Panc1 (cell line): ENCODE data around the gene BPTF. TPM values are rescaled to one million over a fixed set of nuclear protein-coding genes. Genes with fewer than 3 reads are reported as not detected.
"Not testable (repeated sequence)": the region's sequence is repeated elsewhere in the genome, so short reads cannot be mapped to it uniquely, and the experiment has no call there.

Experiments
- ATAC-seq: fragments of 200-7000 bp; cut with Tn5 transposase; 2 replicates; pipeline ENCODE4 v1.9.1; 2020; ENCODE audit warnings: mild to moderate bottlenecking, moderate library complexity
- BruUV-seq: library from RNA; stranded (reverse); fragments of 400-500 nt; replicated peaks from 2 replicates; lab custom pipeline; 2021; lab: Mats Ljungman, UMichigan
- CTCF ChIA-PET: fragments of 300-600 bp; sonication (Branson Sonifier 250); formaldehyde crosslinking; loops from one replicate; lab custom pipeline; 2022; ENCODE audit warnings: antibody characterized with exemption; lab: Charles Lee
- POLR2A ChIA-PET: fragments of 300-600 bp; sonication (Branson Sonifier 250); formaldehyde crosslinking; loops from one replicate; lab custom pipeline; 2022; ENCODE audit warnings: antibody characterized with exemption; lab: Charles Lee
- DNase-seq: peaks from one replicate; pipeline ENCODE4 v3.0.0-alpha.2; 2010; ENCODE audit warnings: low read depth, low spot score
- H3K27ac ChIP-seq: 2 replicates; pipeline ENCODE4 v1.5.1; 2011; ENCODE audit warnings: mild to moderate bottlenecking, low read length, inconsistent platforms
- H3K27me3 ChIP-seq: fragments of 200-500 bp; sonication (Bioruptor generic); 2 replicates; pipeline ENCODE4 v1.6.0; 2014; ENCODE audit warnings: low read length, inconsistent platforms; ENCODE audit not compliant: control insufficient read depth, insufficient read depth
- H3K36me3 ChIP-seq: fragments of 200-500 bp; sonication (Bioruptor generic); 2 replicates; pipeline ENCODE4 v1.5.1; 2014; ENCODE audit warnings: inconsistent platforms, mild to moderate bottlenecking, low read length, moderate library complexity; ENCODE audit not compliant: control insufficient read depth, insufficient read depth
- H3K4me1 ChIP-seq: 2 replicates; pipeline ENCODE4 v1.5.1; 2011; ENCODE audit warnings: inconsistent platforms, mild to moderate bottlenecking, low read length, moderate library complexity; ENCODE audit not compliant: control insufficient read depth, insufficient read depth
- H3K4me3 ChIP-seq, 2 experiments: 2 replicates each; pipeline ENCODE4 v1.5.1; 2011 to 2012; ENCODE audit warnings: low read depth in 2 of 2, low read length in 2 of 2, mild to moderate bottlenecking in 2 of 2, inconsistent platforms in 1 of 2, moderate library complexity in 1 of 2
- H3K9me3 ChIP-seq: fragments of 200-500 bp; sonication (Bioruptor generic); 2 replicates; pipeline ENCODE4 v1.5.1; 2014; ENCODE audit warnings: low read depth, mild to moderate bottlenecking, inconsistent platforms, low read length, moderate library complexity; ENCODE audit not compliant: control insufficient read depth, insufficient read depth
- POLR2AphosphoS5 ChIP-seq: IDR thresholded peaks from 2 replicates; pipeline ENCODE4 v1.6.1; 2012; ENCODE audit warnings: mild to moderate bottlenecking, low read depth, low read length, moderate library complexity
- SIN3A ChIP-seq: IDR thresholded peaks from 2 replicates; pipeline ENCODE4 v1.6.1; 2012; ENCODE audit warnings: low read depth, mild to moderate bottlenecking, low read length, moderate library complexity, borderline replicate concordance; ENCODE audit not compliant: insufficient read depth
- TCF7L2 ChIP-seq: IDR thresholded peaks from 2 replicates; pipeline ENCODE4 v1.6.1; 2011; ENCODE audit warnings: mild to moderate bottlenecking, low read depth, low read length, inconsistent platforms
- in situ Hi-C: cut with HindIII; loops from 2 replicates; pipeline ENCODE4 v1.10.0; 2016; ENCODE audit warnings: low sequenced_read_pairs, low pct_unique_long_range_greater_than_20kb
- intact Hi-C: fragments of 100-400 bp; cut with micrococcal nuclease; formaldehyde crosslinking; loops from one replicate; pipeline ENCODE4 v1.10.0; 2022; ENCODE audit not compliant: unreplicated experiment
- total RNA-seq: library from RNA; stranded (reverse); gene quantifications from one replicate; pipeline ENCODE4 v1.2.1, GENCODE V29; 2021; ENCODE audit not compliant: unreplicated experiment
- TF ChIP-seq, protein P1 (sequence below), 2 experiments: IDR thresholded peaks; 2 replicates each; pipeline ENCODE4 v1.6.1; 2011 to 2012; ENCODE audit warnings: low read depth in 2 of 2, control low read depth in 1 of 2, low read length in 1 of 2, mild to moderate bottlenecking in 1 of 2, moderate library complexity in 1 of 2; ENCODE audit not compliant: insufficient read depth in 1 of 2
- TF ChIP-seq, protein P2 (sequence below): fragments of 450-650 bp; IDR thresholded peaks from 2 replicates; pipeline ENCODE4 v1.5.1; 2017; ENCODE audit warnings: mild to moderate bottlenecking

The BPTF gene
- total RNA-seq, 1 experiment from 2014 or later = 51.1 TPM

DNA sequence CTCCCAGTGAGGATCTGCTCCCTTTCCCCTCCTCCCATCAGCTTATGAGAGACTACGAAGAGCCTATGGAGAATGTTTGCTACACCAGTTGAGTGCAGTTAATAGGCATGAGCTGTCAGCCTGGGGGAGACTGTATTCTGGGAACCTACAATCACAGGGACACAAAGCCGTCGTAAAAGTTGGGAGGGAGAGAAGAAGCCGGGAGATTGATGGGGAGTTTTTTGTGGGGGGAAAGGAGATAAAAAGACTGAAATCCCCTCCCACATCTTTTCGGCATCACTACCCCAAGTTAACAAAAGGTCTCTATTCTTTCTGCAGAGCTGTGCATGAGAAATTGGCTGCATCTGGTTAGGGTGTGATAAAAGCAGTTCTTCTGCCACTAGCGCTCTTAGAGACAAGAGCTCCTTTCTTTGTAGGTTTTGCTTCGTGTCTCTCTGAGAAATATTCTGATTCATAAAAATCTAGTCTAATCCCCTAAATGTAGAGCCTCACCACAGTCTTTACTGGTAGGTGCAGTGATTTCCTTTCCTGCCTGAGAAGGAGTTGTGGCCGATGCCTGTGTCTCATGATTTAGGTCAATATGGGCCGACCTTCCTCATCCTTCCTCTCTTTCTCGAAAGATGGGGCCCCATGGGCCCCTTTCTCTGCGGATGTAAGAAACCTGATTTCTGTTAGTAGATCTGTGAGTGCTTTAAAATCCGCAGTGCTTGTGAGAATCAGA lies 77.4 kb downstream of the BPTF start:
- Histone ChIP-seq H3K4me1 (no peaks in the 10 kb centered on the region), H3K27me3 (no peaks in the 10 kb centered on the region), H3K36me3 (peaks cover 11% of the 10 kb centered on the region), H3K9me3 (no peaks in the 10 kb centered on the region), H3K4me3 (no peak overlapping the region), H3K27ac (no peak overlapping the region)
- CTCF ChIA-PET = no interaction called here
- no TSS peak for BruUV-seq
- TF ChIP-seq POLR2AphosphoS5 = no peak
- intact Hi-C loops = no loop called here
- DNase-seq (no peak), ATAC-seq (no peak)
- in situ Hi-C loops = no loop called here
- POLR2A ChIA-PET = no interaction called here

DNA sequence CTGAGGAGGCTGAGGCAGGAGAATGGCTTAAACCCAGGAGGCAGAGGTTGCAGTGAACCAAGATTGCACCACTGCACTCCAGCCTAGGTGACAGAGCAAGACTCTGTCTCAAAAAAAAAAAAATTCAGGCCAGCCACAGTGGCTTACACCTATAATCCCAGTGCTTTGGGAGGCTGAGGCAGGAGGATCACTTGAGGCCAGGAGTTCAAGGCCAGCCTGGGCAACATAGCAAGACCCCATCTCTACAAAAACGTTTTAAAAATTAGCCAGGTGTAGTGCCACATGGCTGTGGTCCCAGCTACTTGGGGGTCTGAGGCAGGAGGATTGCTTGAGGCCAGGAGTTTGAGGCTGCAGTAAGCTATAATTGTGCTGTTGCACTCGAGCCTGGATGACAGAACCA lies 80.0 kb downstream of the BPTF start:
- H3K4me1 ChIP-seq, H3K27ac ChIP-seq, DNase-seq, in situ Hi-C loops, ATAC-seq, H3K9me3 ChIP-seq, intact Hi-C loops, H3K27me3 ChIP-seq, BruUV-seq, POLR2A ChIA-PET, H3K4me3 ChIP-seq: not testable (repeated sequence)
- peaks cover 11% of the 10 kb centered on the region for H3K36me3 ChIP-seq
- CTCF ChIA-PET = interaction anchor here (0.7 kb wide), 2 partner anchors 15 to 123 kb away, joined by 4 to 6 read pairs; no protein-coding TSS in a partner anchor

DNA sequence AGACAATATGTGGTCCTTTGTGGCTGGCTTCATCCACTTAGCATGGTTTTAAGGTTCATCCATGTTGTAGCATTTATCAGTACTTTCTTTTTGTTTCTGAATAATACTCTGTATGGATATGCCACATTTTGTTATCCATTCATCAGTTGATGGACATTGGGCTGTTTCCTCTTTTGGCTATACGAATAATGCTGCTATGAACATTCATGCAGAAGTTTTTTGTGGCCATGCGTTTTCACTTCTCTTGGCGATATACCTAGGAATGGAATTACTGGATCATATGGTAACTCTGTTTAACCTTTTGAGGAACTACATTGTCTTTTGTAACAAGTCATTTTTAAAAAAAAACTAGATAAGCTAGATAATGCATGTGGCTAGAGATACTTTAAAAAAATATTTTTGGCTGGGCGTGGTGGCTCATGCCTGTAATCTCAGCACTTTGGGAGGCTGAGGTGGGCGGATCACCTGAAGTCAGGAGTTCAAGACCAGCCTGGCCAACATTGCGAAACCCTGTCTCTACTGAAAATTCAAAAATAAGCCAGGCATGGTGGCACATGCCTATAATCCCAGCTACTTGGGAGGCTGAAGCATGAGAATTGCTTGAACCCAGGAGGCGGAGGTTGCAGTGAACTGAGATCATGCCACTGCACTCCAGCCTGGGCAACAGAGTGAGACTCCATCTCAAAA lies 85.0 kb downstream of the BPTF start:
- H3K27ac ChIP-seq, H3K27me3 ChIP-seq, CTCF ChIA-PET, ATAC-seq, in situ Hi-C loops, H3K9me3 ChIP-seq, DNase-seq, intact Hi-C loops, BruUV-seq, H3K4me1 ChIP-seq, H3K4me3 ChIP-seq: not testable (repeated sequence)
- POLR2A ChIA-PET = interaction anchor here (0.7 kb wide), 1 partner anchor 662 kb away, joined by 5 read pairs; no protein-coding TSS in a partner anchor
- H3K36me3 ChIP-seq = peaks cover 11% of the 10 kb centered on the region

DNA sequence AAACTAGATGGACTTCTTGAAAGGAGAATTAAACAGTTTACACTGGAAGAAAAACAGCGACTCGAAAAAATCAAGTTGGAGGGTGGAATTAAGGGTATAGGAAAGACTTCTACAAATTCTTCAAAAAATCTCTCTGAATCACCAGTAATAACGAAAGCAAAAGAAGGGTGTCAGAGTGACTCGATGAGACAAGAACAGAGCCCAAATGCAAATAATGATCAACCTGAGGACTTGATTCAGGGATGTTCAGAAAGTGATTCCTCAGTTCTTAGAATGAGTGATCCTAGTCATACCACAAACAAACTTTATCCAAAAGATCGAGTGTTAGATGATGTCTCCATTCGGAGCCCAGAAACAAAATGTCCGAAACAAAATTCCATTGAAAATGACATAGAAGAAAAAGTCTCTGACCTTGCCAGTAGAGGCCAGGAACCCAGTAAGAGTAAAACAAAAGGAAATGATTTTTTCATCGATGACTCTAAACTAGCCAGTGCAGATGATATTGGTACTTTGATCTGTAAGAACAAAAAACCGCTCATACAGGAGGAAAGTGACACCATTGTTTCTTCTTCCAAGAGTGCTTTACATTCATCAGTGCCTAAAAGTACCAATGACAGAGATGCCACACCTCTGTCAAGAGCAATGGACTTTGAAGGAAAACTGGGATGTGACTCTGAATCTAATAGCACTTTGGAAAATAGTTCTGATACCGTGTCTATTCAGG lies 85.9 kb downstream of the BPTF start:
- Histone ChIP-seq H3K4me1 (no peaks in the 10 kb centered on the region), H3K27ac (no peak overlapping the region), H3K36me3 (peaks cover 11% of the 10 kb centered on the region), H3K27me3 (no peaks in the 10 kb centered on the region), H3K4me3 (no peak overlapping the region), H3K9me3 (no peaks in the 10 kb centered on the region)
- BruUV-seq = no TSS peak
- POLR2A ChIA-PET = interaction anchor here (0.7 kb wide), 1 partner anchor 661 kb away, joined by 5 read pairs; no protein-coding TSS in a partner anchor
- CTCF ChIA-PET = no interaction called here
- no peak for DNase-seq
- in situ Hi-C loops = no loop called here
- TF ChIP-seq TCF7L2 = no peak
- TF ChIP-seq, protein P1, sequence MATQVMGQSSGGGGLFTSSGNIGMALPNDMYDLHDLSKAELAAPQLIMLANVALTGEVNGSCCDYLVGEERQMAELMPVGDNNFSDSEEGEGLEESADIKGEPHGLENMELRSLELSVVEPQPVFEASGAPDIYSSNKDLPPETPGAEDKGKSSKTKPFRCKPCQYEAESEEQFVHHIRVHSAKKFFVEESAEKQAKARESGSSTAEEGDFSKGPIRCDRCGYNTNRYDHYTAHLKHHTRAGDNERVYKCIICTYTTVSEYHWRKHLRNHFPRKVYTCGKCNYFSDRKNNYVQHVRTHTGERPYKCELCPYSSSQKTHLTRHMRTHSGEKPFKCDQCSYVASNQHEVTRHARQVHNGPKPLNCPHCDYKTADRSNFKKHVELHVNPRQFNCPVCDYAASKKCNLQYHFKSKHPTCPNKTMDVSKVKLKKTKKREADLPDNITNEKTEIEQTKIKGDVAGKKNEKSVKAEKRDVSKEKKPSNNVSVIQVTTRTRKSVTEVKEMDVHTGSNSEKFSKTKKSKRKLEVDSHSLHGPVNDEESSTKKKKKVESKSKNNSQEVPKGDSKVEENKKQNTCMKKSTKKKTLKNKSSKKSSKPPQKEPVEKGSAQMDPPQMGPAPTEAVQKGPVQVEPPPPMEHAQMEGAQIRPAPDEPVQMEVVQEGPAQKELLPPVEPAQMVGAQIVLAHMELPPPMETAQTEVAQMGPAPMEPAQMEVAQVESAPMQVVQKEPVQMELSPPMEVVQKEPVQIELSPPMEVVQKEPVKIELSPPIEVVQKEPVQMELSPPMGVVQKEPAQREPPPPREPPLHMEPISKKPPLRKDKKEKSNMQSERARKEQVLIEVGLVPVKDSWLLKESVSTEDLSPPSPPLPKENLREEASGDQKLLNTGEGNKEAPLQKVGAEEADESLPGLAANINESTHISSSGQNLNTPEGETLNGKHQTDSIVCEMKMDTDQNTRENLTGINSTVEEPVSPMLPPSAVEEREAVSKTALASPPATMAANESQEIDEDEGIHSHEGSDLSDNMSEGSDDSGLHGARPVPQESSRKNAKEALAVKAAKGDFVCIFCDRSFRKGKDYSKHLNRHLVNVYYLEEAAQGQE (IDR thresholded peaks at IDR 0.05; ENCODE audit: insufficient read depth in 1 of 2, low read depth in 2 of 2, low read length in 1 of 2) = no peak
- TF ChIP-seq, protein P2, sequence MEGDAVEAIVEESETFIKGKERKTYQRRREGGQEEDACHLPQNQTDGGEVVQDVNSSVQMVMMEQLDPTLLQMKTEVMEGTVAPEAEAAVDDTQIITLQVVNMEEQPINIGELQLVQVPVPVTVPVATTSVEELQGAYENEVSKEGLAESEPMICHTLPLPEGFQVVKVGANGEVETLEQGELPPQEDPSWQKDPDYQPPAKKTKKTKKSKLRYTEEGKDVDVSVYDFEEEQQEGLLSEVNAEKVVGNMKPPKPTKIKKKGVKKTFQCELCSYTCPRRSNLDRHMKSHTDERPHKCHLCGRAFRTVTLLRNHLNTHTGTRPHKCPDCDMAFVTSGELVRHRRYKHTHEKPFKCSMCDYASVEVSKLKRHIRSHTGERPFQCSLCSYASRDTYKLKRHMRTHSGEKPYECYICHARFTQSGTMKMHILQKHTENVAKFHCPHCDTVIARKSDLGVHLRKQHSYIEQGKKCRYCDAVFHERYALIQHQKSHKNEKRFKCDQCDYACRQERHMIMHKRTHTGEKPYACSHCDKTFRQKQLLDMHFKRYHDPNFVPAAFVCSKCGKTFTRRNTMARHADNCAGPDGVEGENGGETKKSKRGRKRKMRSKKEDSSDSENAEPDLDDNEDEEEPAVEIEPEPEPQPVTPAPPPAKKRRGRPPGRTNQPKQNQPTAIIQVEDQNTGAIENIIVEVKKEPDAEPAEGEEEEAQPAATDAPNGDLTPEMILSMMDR = no peak
- no peak for TF ChIP-seq POLR2AphosphoS5
- no peak for TF ChIP-seq SIN3A
- no peak for ATAC-seq
- intact Hi-C loops = no loop called here
